NK-92 treated with Interleukin-12 subunit alpha and Interleukin-12 subunit beta, amount 100 ng/mL, for 24 hours (cell line): ENCODE measurements around the gene BUB1.
"Not testable (repeated sequence)": the region's sequence is repeated elsewhere in the genome, so short reads cannot be mapped to it uniquely, and the experiment has no call there.

Source experiments
- DNase-seq: peaks from one replicate; lab custom pipeline; 2025; lab: John Stamatoyannopoulos, UW

Gene BUB1

GRCh38 chr2:110690083-110690965 lies 12.5 kb upstream of the BUB1 start:
- DNase-seq = no peak

GRCh38 chr2:110688594-110689091 lies 10.8 kb upstream of the BUB1 start:
- no peak for DNase-seq

- not testable (repeated sequence) for DNase-seq
Measured at GRCh38 chr2:110687775-110688484, 10.1 kb upstream of the BUB1 start.

GRCh38 chr2:110682872-110683271 lies 5.0 kb upstream of the BUB1 start:
- no peak for DNase-seq

- no peak for DNase-seq
Measured at GRCh38 chr2:110682267-110682666, 4.4 kb upstream of the BUB1 start.

GRCh38 chr2:110680709-110681108 lies 2.8 kb upstream of the BUB1 start:
- DNase-seq = no peak

GRCh38 chr2:110679865-110680264 lies 2.0 kb upstream of the BUB1 start:
- no peak for DNase-seq

- DNase-seq = no peak
Measured at GRCh38 chr2:110679337-110679707, 1.5 kb upstream of the BUB1 start.

GRCh38 chr2:110678457-110679336 lies 834 bp upstream of the BUB1 start:
- DNase-seq = peak; percentile 54

- no peak for DNase-seq
Measured at GRCh38 chr2:110677080-110677479, 783 bp downstream of the BUB1 start.

GRCh38 chr2:110675679-110676078 lies 2.2 kb downstream of the BUB1 start:
- peak; percentile 35 for DNase-seq

- DNase-seq = peak; percentile 79
Measured at GRCh38 chr2:110674620-110675555, 3.0 kb downstream of the BUB1 start.

GRCh38 chr2:110673201-110673600 lies 4.7 kb downstream of the BUB1 start:
- no peak for DNase-seq

GRCh38 chr2:110670826-110671225 lies 7.0 kb downstream of the BUB1 start:
- DNase-seq = no peak

GRCh38 chr2:110669079-110669478 lies 8.8 kb downstream of the BUB1 start:
- no peak for DNase-seq

- no peak for DNase-seq
Measured at GRCh38 chr2:110667071-110667470, 10.8 kb downstream of the BUB1 start.

- DNase-seq = no peak
Measured at GRCh38 chr2:110664135-110664534, 13.7 kb downstream of the BUB1 start.

GRCh38 chr2:110662560-110662959 lies 15.3 kb downstream of the BUB1 start:
- DNase-seq = no peak

GRCh38 chr2:110660558-110660957 lies 17.3 kb downstream of the BUB1 start:
- no peak for DNase-seq

GRCh38 chr2:110659248-110659647 lies 18.6 kb downstream of the BUB1 start:
- DNase-seq = no peak

GRCh38 chr2:110657724-110658305 lies 20.0 kb downstream of the BUB1 start:
- no peak for DNase-seq
